Effector memory CD8-positive, alpha-beta T cell (primary cell): ENCODE results near the gene TUBB1.
A peak's percentile ranks its signal among the peaks of the same experiment; 100 is the strongest.
"Not testable (repeated sequence)": the region's sequence is repeated elsewhere in the genome, so short reads cannot be mapped to it uniquely, and the experiment has no call there.

ENCODE experiments used
- ATAC-seq: fragments of 150-1000 bp; cut with Tn5 transposase; replicated peaks from 2 replicates; pipeline ENCODE4 v1.10.0; 2021; ENCODE audit warnings: mild to moderate bottlenecking, moderate library complexity
- DNase-seq, 3 experiments: peaks; one replicate each; pipeline ENCODE4 v3.0.0; 2021
- H3K27ac Mint-ChIP-seq, 2 donors: one replicate each; pipeline ENCODE4 v1.8.0; 2022; ENCODE audit warnings: mild to moderate bottlenecking in 2 of 2, mixed read lengths in 2 of 2, moderate library complexity in 2 of 2
- H3K27me3 Mint-ChIP-seq, 2 donors: one replicate each; pipeline ENCODE4 v1.8.0; 2022; ENCODE audit warnings: mixed read lengths in 2 of 2
- H3K36me3 Mint-ChIP-seq: one replicate; pipeline ENCODE4 v1.8.0; 2022; ENCODE audit warnings: mild to moderate bottlenecking, moderate library complexity, mixed read lengths; ENCODE audit not compliant: insufficient read depth
- H3K4me1 Mint-ChIP-seq, 2 donors: one replicate each; pipeline ENCODE4 v1.8.0; 2022; ENCODE audit warnings: low read depth in 2 of 2, mixed read lengths in 2 of 2
- H3K4me3 Mint-ChIP-seq, 2 donors: one replicate each; pipeline ENCODE4 v1.8.0; 2022; ENCODE audit warnings: mild to moderate bottlenecking in 2 of 2, mixed read lengths in 2 of 2, moderate library complexity in 2 of 2
- H3K9me3 Mint-ChIP-seq, 2 donors: one replicate each; pipeline ENCODE4 v1.8.0; 2022; ENCODE audit warnings: mixed read lengths in 2 of 2

TUBB1 gene

DNA sequence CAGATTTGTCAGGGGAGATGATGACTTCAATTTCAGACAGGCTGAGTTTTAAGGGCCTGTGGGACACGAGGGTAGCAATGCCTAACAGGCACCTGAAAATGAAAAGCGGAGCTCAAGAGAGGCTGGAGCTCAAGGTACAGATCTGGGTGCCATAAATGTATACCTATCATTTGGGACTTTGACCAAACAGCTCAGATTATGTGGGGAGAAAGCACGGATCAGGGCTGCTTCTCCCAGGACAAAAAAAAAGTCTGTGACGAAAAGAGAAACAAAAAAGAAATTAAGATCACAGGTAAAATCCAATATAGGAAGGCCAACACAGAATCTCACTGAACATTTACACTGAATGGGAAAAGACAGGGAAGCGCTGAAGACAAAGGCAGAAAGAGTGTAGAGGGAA, 21.4 kb downstream of the TUBB1 start:
- H3K27ac Mint-ChIP-seq: peak overlapping the region; percentile 4 to 35
- peaks cover 60% of the 10 kb centered on the region for H3K36me3 Mint-ChIP-seq
- H3K27me3 Mint-ChIP-seq: no peaks in the 10 kb centered on the region
- no peaks in the 10 kb centered on the region for H3K9me3 Mint-ChIP-seq
- H3K4me3 Mint-ChIP-seq: peak overlapping the region; percentile 84 to 89
- no peak for DNase-seq
- no peak for ATAC-seq
- H3K4me1 Mint-ChIP-seq: peaks cover 30 to 41% of the 10 kb centered on the region in 2 donors

DNA sequence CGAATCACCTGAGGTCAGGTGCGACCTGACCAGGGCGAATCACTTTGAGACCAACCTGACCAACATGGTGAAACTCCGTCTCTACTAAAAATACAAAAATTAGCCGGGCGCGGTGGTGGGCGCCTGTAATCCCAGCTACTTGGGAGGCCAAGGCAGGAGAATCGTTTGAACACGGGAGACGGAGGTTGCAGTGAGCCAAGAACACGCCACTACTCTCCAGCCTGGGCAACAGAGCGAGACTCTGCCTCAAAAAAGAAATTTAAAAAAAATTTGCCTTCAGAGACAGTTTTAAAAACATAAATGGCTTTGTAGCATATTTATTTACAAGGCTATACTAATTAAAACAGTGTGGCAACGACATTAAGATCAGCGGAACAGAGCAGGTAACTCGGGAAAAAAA, 22.3 kb downstream of the TUBB1 start:
- not testable (repeated sequence) for H3K9me3 Mint-ChIP-seq, ATAC-seq, DNase-seq, H3K27me3 Mint-ChIP-seq
- Mint-ChIP-seq H3K27ac (peak overlapping the region in 1 of 2 donors; percentile 35), H3K4me3 (peak overlapping the region; percentile 84 to 89), H3K4me1 (peaks cover 29 to 41% of the 10 kb centered on the region in 2 donors), H3K36me3 (peaks cover 52% of the 10 kb centered on the region)

DNA sequence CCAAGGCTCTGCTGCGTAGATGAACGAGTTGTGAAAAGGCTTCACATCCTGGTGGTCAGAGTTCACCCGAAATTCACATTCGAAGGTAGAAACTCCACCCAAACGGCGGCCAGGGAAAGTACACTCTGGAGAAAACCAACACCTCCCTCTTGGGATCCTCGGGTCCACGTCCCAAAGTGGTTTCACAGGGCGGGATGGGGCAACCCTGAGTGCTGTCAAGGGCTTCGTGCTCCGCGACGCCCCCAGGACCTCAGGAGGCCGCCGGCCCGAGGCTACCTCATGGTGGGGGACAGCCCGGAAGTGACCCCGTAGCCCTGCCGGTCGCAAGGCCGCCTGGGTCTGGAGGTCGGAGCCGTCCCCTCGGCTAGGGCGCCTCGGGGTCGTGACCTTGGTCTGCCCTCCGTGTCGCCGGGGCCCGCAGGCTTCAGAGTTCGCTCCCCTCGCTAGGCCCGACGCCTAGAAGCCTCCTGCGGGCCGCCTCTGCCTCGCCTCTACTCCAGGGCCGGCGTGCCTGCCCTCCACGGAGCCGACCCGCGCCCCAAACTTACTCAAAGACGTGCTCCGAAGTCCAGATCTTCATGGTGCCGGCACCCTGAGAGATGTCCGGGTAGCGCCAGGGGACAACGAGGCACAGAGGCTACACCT, 23.0 kb downstream of the TUBB1 start, which contains the start of gene PRELID3B:
TSS of gene PRELID3B (minus strand) at position 636 of the 645 bp plus-strand sequence. CDS start at position 580, 56 bp downstream.
- no peaks in the 10 kb centered on the region for H3K9me3 Mint-ChIP-seq
- peak within 1 kb of the TSS; percentile 84 to 89 for H3K4me3 Mint-ChIP-seq
- peaks cover 44% of the 10 kb centered on the region for H3K36me3 Mint-ChIP-seq
- no peaks in the 10 kb centered on the region for H3K27me3 Mint-ChIP-seq
- DNase-seq (peak in 2 of 3 experiments; percentile 15 to 36), ATAC-seq (peak; percentile 26)
- H3K27ac Mint-ChIP-seq: peak within 1 kb of the TSS; percentile 93 to 96
- peaks cover 26 to 35% of the 10 kb centered on the region in 2 donors for H3K4me1 Mint-ChIP-seq

DNA sequence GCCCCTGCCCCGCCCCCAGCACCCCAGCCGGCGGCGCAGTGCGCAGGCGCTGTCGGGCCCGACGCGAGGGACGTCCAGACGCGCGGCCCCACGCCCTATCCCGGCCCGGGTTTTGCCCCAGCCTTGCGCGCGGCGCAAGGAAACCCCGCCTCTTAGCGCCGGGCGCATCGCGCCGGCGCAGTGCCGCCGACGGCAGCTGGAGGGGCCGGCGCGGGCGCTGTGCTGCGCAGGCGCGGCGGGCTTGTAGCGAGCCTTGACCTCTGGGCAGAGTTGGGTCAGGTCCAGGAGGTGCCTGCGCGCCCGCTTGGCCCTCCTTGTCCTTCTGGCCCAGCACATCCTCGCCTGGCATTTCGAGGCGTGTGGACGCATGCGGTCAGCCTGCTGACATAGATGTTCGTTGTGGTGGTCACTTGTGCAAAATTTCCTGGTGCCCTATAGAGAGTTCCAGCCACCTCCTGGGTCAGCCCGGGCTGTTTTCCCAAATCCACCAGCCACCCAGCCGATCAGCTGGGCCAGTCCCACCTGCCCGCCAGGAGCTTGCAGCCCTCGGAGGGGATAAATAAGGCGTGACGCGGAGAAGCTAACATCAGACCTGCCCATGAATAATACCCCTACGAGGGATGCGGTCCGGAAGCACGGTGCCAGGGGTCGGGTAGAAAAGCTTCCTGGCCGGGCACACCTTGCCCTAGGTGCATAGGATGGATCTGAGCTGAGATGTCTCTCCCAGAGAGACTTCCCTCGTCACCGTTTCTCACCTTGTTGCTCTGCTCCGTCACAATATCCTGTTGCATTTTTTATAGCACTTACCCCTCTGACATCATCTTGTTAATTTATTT, 23.8 kb downstream of the TUBB1 start:
- ATAC-seq (peak; percentile 86), DNase-seq (peak; percentile 91 to 94 (median 93))
- H3K4me3 Mint-ChIP-seq: peak overlapping the region; percentile 84 to 89
- peaks cover 37% of the 10 kb centered on the region for H3K36me3 Mint-ChIP-seq
- H3K4me1 Mint-ChIP-seq: peaks cover 26 to 35% of the 10 kb centered on the region in 2 donors
- no peaks in the 10 kb centered on the region for H3K9me3 Mint-ChIP-seq
- peak overlapping the region; percentile 93 to 96 for H3K27ac Mint-ChIP-seq
- peaks cover 3 to 5% of the 10 kb centered on the region in 2 donors for H3K27me3 Mint-ChIP-seq

DNA sequence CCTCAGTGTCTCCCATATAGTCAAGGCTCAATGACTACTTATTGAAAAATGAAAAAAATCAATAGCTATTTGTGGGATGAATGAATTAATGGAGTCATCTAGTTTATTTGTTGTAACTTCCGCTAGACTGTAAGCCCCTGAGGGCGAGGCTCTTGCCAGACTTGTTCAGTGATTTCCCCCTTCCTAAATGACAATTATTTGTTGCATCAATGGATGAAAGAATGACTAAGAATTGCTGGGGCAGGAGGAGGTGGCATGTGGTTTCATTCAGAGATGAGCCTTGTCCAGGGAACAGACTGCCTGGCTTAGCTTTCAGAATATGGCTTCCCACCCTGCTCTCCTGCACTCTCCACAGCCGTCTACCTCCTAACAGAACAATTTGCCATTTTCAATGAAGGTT, 24.5 kb downstream of the TUBB1 start:
- no peaks in the 10 kb centered on the region for H3K9me3 Mint-ChIP-seq
- ATAC-seq (peak; percentile 8), DNase-seq (peak in 1 of 3 experiments; percentile 3)
- peaks cover 8 to 10% of the 10 kb centered on the region in 2 donors for H3K27me3 Mint-ChIP-seq
- H3K27ac Mint-ChIP-seq: peak overlapping the region; percentile 93 to 96
- peak overlapping the region; percentile 84 to 89 for H3K4me3 Mint-ChIP-seq
- H3K36me3 Mint-ChIP-seq: peaks cover 30% of the 10 kb centered on the region
- peaks cover 26 to 35% of the 10 kb centered on the region in 2 donors for H3K4me1 Mint-ChIP-seq

DNA sequence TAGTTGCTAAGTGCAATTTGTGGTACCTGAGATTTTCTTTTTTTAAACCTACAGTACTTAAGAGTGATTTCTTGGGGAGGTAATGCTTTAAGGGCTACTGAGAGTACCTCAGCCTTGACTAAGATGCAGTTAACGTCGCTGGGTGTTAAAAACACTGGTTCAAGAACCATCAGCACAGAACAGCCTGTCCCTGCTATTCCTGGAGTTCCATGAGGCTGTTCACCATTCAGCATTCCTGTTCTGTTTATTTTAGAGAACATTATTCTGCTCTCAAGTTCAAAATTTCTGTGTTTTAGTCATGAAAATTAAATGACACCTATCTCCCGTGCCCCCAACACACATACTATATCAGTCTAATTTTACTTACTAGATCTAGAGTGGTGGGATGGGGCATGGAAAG, 25.1 kb downstream of the TUBB1 start:
- Mint-ChIP-seq H3K27ac (peak overlapping the region; percentile 93 to 96), H3K4me1 (peaks cover 26 to 31% of the 10 kb centered on the region in 2 donors), H3K9me3 (no peaks in the 10 kb centered on the region), H3K4me3 (no peak overlapping the region), H3K27me3 (peaks cover 10 to 13% of the 10 kb centered on the region in 2 donors), H3K36me3 (peaks cover 28% of the 10 kb centered on the region)
- DNase-seq: no peak
- ATAC-seq: no peak

DNA sequence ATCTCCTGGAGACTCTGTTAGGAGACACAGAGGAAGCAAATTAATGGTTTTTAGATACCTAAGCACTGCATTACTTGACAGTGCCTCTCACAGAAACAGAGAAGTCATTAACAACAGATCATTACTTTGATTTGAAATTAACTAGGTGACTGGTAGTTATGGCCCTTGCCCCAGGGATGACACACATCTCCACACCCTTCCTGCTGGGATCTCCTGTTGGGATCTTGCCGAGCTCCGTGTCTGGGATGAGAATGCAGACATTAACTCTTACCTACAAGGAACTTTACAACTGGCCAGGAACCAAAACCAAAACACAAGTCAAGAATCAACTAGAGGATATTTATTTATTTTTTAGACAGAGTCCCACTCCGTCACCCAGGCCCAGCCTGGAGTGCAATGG, 25.6 kb downstream of the TUBB1 start:
- Mint-ChIP-seq H3K9me3 (no peaks in the 10 kb centered on the region), H3K27me3 (peaks cover 14 to 18% of the 10 kb centered on the region in 2 donors), H3K36me3 (peaks cover 28% of the 10 kb centered on the region), H3K4me3 (no peak overlapping the region), H3K27ac (peak overlapping the region; percentile 93 to 96), H3K4me1 (peaks cover 26 to 30% of the 10 kb centered on the region in 2 donors)
- DNase-seq: no peak
- no peak for ATAC-seq

DNA sequence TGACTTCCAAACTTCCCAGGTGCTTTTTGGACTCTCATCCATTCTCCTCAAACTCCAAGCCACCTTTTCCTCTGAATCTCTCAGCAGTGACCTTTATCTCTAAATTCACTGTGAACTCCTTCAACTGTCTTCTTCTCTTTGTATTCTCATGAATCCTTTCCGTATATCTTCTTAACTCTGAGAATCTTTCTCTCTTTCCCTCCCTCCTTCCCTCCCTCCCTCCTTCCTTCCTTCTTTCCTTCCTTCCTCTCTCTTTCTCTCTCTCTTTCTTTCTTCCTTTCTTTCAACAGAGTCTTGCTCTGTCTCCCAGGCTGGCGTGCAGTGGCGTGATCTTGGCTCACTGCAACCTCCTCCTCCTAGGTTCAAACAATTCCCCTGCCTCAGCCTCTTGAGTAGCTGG, 27.6 kb downstream of the TUBB1 start:
- DNase-seq (no peak), ATAC-seq (no peak)
- Mint-ChIP-seq H3K36me3 (peaks cover 8% of the 10 kb centered on the region), H3K27me3 (peaks cover 32 to 39% of the 10 kb centered on the region in 2 donors), H3K27ac (no peak overlapping the region), H3K4me3 (no peak overlapping the region), H3K9me3 (no peaks in the 10 kb centered on the region), H3K4me1 (peaks cover 10 to 12% of the 10 kb centered on the region in 2 donors)

DNA sequence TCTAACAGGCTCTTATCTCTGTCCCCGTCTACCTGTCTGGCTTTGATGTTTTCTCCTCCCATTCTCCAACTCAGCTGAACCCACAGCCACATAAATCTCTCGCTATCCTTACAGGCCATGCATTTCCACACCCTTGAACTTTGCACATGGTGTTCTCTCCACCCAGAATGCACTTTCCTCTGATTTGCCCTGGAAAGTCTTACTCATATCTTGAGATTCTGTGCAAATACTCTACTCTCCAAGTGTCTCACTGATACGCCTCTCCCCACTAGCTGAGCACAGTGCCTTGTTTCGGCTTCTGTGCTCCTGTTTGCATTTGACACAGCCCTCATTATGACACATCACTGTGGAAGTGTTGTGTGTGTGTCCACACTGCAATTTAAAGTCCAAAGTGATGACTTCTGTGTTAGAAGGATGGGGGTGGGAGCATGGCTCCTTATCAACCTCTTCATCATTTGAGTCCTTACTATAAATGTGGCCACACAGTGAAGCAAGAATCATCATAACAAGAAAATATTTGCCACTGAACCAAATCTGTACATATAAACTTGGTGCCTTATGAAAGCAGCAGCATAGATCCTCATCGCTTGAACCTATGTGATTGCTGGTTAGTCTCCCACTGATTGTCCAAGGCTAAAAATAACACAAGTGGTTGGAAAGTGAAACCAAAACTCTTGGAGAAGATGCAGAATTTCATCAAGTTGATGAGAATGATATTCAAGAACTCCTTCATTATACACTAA, 28.9 kb downstream of the TUBB1 start:
- ATAC-seq: no peak

DNA sequence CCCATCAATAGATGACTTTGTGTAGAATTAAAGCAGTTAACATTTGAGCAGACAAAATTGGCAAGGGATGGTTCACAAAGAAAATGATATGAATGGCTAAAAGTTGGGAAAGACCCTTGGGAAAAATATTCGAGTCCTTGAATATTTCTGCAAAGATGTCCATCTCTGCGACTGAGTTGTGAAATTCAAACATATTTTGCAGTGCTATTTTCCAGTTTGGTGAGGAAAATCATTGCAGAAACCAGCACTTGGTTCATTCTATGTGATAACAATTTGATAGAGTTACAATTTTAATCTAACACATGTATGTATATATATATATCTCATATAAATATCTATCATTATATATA, 29.4 kb downstream of the TUBB1 start:
- Mint-ChIP-seq H3K36me3 (no peaks in the 10 kb centered on the region), H3K4me1 (peaks cover 4 to 5% of the 10 kb centered on the region in 2 donors), H3K27me3 (peaks cover 43 to 53% of the 10 kb centered on the region in 2 donors), H3K9me3 (no peaks in the 10 kb centered on the region), H3K27ac (no peak overlapping the region), H3K4me3 (no peak overlapping the region)
- DNase-seq: no peak
- ATAC-seq: no peak

More for the DNA sequence above, 28.9 kb downstream of the TUBB1 start:
- Mint-ChIP-seq H3K4me1 (peaks cover 9 to 11% of the 10 kb centered on the region in 2 donors), H3K27me3 (peaks cover 38 to 48% of the 10 kb centered on the region in 2 donors), H3K27ac (no peak overlapping the region), H3K4me3 (no peak overlapping the region), H3K9me3 (no peaks in the 10 kb centered on the region), H3K36me3 (peaks cover 5% of the 10 kb centered on the region)
- DNase-seq: no peak

DNA sequence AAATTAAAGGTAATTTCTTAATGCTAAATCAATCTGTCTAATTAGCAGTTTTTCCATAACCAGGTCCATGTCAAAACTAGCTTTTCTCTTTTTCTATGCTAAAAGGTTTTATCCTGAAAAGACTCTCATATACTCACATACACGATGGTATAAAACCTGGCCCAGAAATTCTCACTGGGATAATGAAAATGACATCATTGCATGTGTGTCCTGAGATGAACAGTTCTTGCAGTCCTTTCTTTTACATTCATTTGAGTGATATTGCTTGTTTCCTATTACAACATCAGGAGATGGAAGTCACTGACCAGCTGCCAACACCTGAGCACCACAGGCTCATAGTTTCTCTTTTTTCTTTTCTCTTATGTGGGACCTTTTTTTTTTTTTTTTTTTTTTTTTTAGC, 31.2 kb downstream of the TUBB1 start:
- DNase-seq: no peak
- no peak for ATAC-seq
- Mint-ChIP-seq H3K9me3 (no peaks in the 10 kb centered on the region), H3K4me1 (no peaks in the 10 kb centered on the region), H3K27me3 (peaks cover 49 to 64% of the 10 kb centered on the region in 2 donors), H3K4me3 (no peak overlapping the region), H3K27ac (no peak overlapping the region), H3K36me3 (no peaks in the 10 kb centered on the region)

DNA sequence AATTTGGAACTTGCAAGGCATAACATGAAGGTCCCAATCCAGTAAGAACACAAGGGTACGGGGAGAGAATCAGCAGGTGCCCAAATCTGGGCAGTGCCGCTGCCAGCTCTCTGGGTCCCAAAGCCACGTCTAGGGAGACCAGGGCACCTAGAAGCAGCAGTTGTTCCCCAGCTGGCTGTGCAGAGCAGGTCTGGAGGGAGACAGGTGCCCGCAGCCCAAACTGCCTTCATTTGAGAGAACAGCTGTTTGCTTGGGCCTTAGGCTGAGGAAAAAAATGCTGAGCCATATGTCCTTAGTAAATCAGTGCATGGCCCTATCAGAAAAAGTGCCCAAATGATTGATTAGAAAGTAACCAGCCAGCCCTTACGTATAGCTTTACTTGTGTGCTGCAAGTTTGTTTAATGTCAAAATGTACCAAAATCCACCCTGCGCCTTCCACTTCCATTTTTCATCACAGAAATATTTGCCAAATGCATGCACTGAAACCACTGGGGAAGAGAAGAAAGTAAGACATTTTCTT, 32.5 kb downstream of the TUBB1 start:
- H3K36me3 Mint-ChIP-seq: no peaks in the 10 kb centered on the region
- H3K9me3 Mint-ChIP-seq: no peaks in the 10 kb centered on the region
- ATAC-seq: no peak
- DNase-seq: no peak
- H3K4me1 Mint-ChIP-seq: no peaks in the 10 kb centered on the region
- no peak overlapping the region for H3K4me3 Mint-ChIP-seq
- H3K27me3 Mint-ChIP-seq: peaks cover 49 to 64% of the 10 kb centered on the region in 2 donors
- no peak overlapping the region for H3K27ac Mint-ChIP-seq

DNA sequence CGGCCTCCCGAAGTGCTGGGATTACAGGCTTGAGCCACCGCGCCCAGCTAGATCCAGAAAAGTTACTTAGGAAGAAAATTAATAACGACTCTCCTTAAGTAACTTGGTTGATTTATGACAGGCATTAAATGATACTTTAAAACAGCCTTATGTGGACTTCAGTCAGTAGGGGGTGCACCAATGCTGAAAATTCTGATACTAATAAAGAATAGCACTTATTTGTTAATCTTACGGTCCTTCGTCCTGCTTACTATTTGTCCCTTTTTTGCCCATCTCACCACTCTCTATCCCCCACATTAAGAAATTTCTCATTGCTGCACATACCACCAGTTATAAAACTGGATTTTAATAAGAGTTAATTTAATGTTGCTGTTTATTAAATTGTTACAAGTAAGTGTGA, 36.1 kb downstream of the TUBB1 start:
- Mint-ChIP-seq H3K4me3 (no peak overlapping the region), H3K9me3 (no peaks in the 10 kb centered on the region), H3K27me3 (peaks cover 34 to 40% of the 10 kb centered on the region in 2 donors), H3K36me3 (no peaks in the 10 kb centered on the region), H3K27ac (no peak overlapping the region), H3K4me1 (no peaks in the 10 kb centered on the region)
- ATAC-seq (peak; percentile 43), DNase-seq (peak; percentile 14 to 33 (median 17))
